GM13977 (cell line): ENCODE results near the gene GALNT12.

ENCODE experiments used
- DNase-seq: peaks from one replicate; pipeline ENCODE4 v3.0.0; 2012; ENCODE audit warnings: low spot score
- CTCF ChIP-seq: IDR thresholded peaks from 2 replicates; pipeline ENCODE4 v1.5.1; 2012; ENCODE audit warnings: mild to moderate bottlenecking, control low read depth; ENCODE audit not compliant: insufficient read depth; ENCODE audit errors: extremely low read depth, missing control alignments
- in situ Hi-C: fragments of 300-500 bp; cut with MboI; formaldehyde crosslinking; loops from one replicate; pipeline ENCODE4 v1.12.0; 2022; ENCODE audit warnings: low sequenced_read_pairs, low pct_unique_long_range_greater_than_20kb, mixed read lengths, inconsistent platforms; ENCODE audit not compliant: unreplicated experiment

The GALNT12 gene

GRCh38 chr9:98867429-98868168 is 60.1 kb downstream of the GALNT12 start:
- no peak for TF ChIP-seq CTCF

GRCh38 chr9:98869078-98869745 is 61.7 kb downstream of the GALNT12 start:
- DNase-seq, result no peak
- in situ Hi-C loops, result loop anchor here (25.0 kb wide), 1 partner anchor 268 kb away; no protein-coding TSS in a partner anchor
- TF ChIP-seq CTCF, result no peak

More at GRCh38 chr9:98867429-98868168, 60.1 kb downstream of the GALNT12 start:
- no peak for DNase-seq
- in situ Hi-C loops, result loop anchor here (25.0 kb wide), 1 partner anchor 270 kb away; no protein-coding TSS in a partner anchor

- no peak for DNase-seq
- no peak for TF ChIP-seq CTCF
- in situ Hi-C loops, result loop anchor here (25.0 kb wide), 1 partner anchor 267 kb away; no protein-coding TSS in a partner anchor
These were observed 62.4 kb downstream of the GALNT12 start for GRCh38 chr9:98869866-98870265.

- in situ Hi-C loops, result loop anchor here (25.0 kb wide), 1 partner anchor 266 kb away; no protein-coding TSS in a partner anchor
- no peak for TF ChIP-seq CTCF
- no peak for DNase-seq
These were observed 63.5 kb downstream of the GALNT12 start for GRCh38 chr9:98870782-98871557.

GRCh38 chr9:98871558-98872065 is 64.1 kb downstream of the GALNT12 start:
- DNase-seq, result no peak
- in situ Hi-C loops, result loop anchor here (25.0 kb wide), 1 partner anchor 266 kb away; no protein-coding TSS in a partner anchor
- TF ChIP-seq CTCF, result no peak

- no peak for TF ChIP-seq CTCF
- no peak for DNase-seq
- in situ Hi-C loops, result loop anchor here (25.0 kb wide), 1 partner anchor 264 kb away; no protein-coding TSS in a partner anchor
These were observed 66.1 kb downstream of the GALNT12 start for GRCh38 chr9:98873526-98873925.
